K562 (cell line): ENCODE data around the gene IRGQ.

Experiments used
- ARID1B ChIP-seq: fragments of 450-650 bp; IDR thresholded peaks from 2 replicates; pipeline ENCODE4 v1.6.1; 2016; ENCODE audit warnings: antibody characterized with exemption, mild to moderate bottlenecking, inconsistent platforms
- CHD4 ChIP-seq: fragments of 200-600 bp; sonication (generic); IDR thresholded peaks from 3 replicates; pipeline ENCODE4 v1.6.1; 2012; ENCODE audit warnings: low read depth, mild to moderate bottlenecking, mixed read lengths, low read length, inconsistent platforms; ENCODE audit not compliant: insufficient read depth, insufficient replicate concordance, poor library complexity, severe bottlenecking
- NR2C2 ChIP-seq, 2 experiments: fragments of 200-800 bp in 1 of 2; sonication (Bioruptor generic) in 1 of 2; sonication (generic) in 1 of 2; formaldehyde crosslinking in 1 of 2; IDR thresholded peaks; 2 replicates each; pipeline versions ENCODE4 v1.6.1 to v1.8.0; 2016 to 2022; ENCODE audit warnings: mild to moderate bottlenecking in 1 of 2, missing compliant biosample characterization in 1 of 2, missing genetic modification characterization in 1 of 2, missing genetic modification reagents in 1 of 2
- NR4A1 ChIP-seq, 2 experiments: fragments of 250-450 bp in 1 of 2; fragments of 450-650 bp in 1 of 2; sonication (Bioruptor Pico) in 1 of 2; IDR thresholded peaks; 2 replicates each; pipeline versions ENCODE4 v1.4.0 to v1.6.1; 2016 to 2020; ENCODE audit warnings: mild to moderate bottlenecking in 2 of 2, missing compliant biosample characterization in 1 of 2, missing genetic modification characterization in 1 of 2, moderate library complexity in 1 of 2
- POLR2AphosphoS5 ChIP-seq: IDR thresholded peaks from 2 replicates; pipeline ENCODE4 v1.6.1; 2011; ENCODE audit warnings: mild to moderate bottlenecking, low read depth, low read length, moderate library complexity; ENCODE audit not compliant: control insufficient read depth, insufficient read depth
- RHOXF2B ChIP-seq: fragments of 250-450 bp; sonication (Bioruptor Pico); conservative IDR thresholded peaks from 2 replicates; pipeline ENCODE4 v1.5.1; 2021
- U2AF1 ChIP-seq: fragments of 200-400 bp; formaldehyde crosslinking; optimal IDR thresholded peaks from 2 replicates; pipeline ENCODE3; 2017; ENCODE audit warnings: mild to moderate bottlenecking, low read depth, low read length, moderate library complexity
- ZFP1 ChIP-seq: fragments of 450-650 bp; formaldehyde crosslinking; IDR thresholded peaks from 2 replicates; pipeline ENCODE4 v1.4.0; 2020; ENCODE audit warnings: mild to moderate bottlenecking, mixed read lengths
- ZNF133 ChIP-seq: fragments of 250-450 bp; sonication (Bioruptor Pico); IDR thresholded peaks from 2 replicates; pipeline ENCODE4 v1.4.0; 2020; ENCODE audit warnings: mild to moderate bottlenecking
- ZNF24 ChIP-seq: fragments of 450-650 bp; IDR thresholded peaks from 2 replicates; pipeline ENCODE4 v1.6.1; 2016
- ZNF280A ChIP-seq: fragments of 450-650 bp; IDR thresholded peaks from 2 replicates; pipeline ENCODE4 v1.6.1; 2018; ENCODE audit warnings: mild to moderate bottlenecking, low read depth; ENCODE audit not compliant: partially characterized antibody
- ZNF707 ChIP-seq: fragments of 250-450 bp; sonication (Bioruptor Pico); conservative IDR thresholded peaks from 2 replicates; pipeline ENCODE4 v1.8.0; 2022; ENCODE audit warnings: inconsistent platforms, mild to moderate bottlenecking, moderate library complexity
- ZNF766 ChIP-seq: fragments of 200-800 bp; sonication (Bioruptor generic); conservative IDR thresholded peaks from 2 replicates; pipeline ENCODE4 v1.6.1; 2016; ENCODE audit warnings: missing genetic modification characterization, missing compliant biosample characterization
- TF ChIP-seq, protein P1 (sequence below), 3 experiments: IDR thresholded peaks in 2 of 3; conservative IDR thresholded peaks in 1 of 3; 2 replicates each; pipeline ENCODE4 v1.5.1; 2011 to 2012; ENCODE audit warnings: low read length in 3 of 3, mild to moderate bottlenecking in 3 of 3, control low read depth in 2 of 3, improper control_type of control experiment in 1 of 3, inconsistent platforms in 1 of 3, low read depth in 1 of 3, mixed read lengths in 1 of 3, moderate library complexity in 1 of 3; ENCODE audit not compliant: insufficient read depth in 2 of 3

DNA sequence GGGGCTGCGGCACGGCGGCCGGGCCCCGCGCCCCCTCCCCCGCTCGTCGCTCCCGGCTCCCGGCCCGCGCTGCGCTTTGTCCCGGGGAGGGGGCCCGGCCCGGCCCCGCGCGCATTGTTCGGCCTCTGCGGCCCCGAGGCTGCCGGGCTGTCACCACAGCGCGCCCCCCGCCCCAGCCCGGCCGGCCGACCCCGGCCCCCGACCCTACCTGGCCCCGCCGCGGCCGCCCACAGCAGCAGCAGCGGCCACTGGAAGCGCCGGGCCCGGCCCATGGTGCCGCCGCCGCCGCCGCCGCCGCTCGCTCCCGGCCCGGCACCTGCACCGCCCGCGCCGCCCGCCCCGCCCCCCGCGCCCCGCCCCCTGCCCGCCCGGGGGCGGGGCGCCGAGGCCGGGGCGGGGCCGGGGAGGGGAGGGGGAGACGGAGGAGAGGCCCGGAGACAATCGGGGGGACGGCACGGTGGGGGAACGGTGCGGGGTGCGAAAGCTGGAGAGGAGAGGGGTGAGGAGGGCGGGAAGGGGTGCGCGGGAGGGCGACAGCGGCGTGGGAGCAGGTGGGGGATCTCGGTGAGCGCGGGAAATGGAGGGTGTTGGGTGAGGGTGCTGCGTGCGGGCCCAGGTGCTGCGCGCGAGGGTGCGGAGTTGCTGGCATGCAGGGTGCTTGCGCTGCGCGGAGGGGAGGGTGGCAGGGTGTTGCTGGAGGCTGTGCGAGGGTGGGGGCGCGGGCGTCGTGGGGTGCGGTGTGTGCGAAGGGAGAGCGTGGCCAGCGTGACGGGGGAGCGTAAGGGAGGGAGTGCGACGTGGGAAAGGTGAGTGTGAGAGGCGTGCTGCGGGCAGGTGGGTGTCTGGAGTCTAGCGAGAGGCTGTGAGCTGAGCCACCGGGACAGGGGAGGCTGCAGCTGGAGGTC is 43.8 kb upstream of the IRGQ start, which contains the start of gene CADM4:
- TF ChIP-seq RHOXF2B = no peak
- no peak for TF ChIP-seq ZNF280A
- TF ChIP-seq ZFP1 (CRISPR knock-in tag) = no peak
- TF ChIP-seq, protein P1, sequence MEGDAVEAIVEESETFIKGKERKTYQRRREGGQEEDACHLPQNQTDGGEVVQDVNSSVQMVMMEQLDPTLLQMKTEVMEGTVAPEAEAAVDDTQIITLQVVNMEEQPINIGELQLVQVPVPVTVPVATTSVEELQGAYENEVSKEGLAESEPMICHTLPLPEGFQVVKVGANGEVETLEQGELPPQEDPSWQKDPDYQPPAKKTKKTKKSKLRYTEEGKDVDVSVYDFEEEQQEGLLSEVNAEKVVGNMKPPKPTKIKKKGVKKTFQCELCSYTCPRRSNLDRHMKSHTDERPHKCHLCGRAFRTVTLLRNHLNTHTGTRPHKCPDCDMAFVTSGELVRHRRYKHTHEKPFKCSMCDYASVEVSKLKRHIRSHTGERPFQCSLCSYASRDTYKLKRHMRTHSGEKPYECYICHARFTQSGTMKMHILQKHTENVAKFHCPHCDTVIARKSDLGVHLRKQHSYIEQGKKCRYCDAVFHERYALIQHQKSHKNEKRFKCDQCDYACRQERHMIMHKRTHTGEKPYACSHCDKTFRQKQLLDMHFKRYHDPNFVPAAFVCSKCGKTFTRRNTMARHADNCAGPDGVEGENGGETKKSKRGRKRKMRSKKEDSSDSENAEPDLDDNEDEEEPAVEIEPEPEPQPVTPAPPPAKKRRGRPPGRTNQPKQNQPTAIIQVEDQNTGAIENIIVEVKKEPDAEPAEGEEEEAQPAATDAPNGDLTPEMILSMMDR (IDR thresholded peaks at IDR 0.05 in 2 of 3, conservative IDR thresholded peaks at IDR 0.05 in 1 of 3; ENCODE audit: insufficient read depth in 2 of 3, low read depth in 1 of 3, low read length in 3 of 3) = no peak
- no peak for TF ChIP-seq ARID1B
- TF ChIP-seq POLR2AphosphoS5 = no peak
- TF ChIP-seq ZNF766 = no peak
- no peak for TF ChIP-seq ZNF707 (CRISPR knock-in tag)
- TF ChIP-seq ZNF133 (CRISPR knock-in tag) = no peak
- 0 out of 2 replicates have a peak, but pooled peaks have one; percentile 17 for TF ChIP-seq NR2C2 (CRISPR knock-in tag; IDR thresholded peaks at IDR 0.05)
- no peak for TF ChIP-seq NR2C2 (tag; IDR thresholded peaks at IDR 0.05)
- no peak for TF ChIP-seq U2AF1
- TF ChIP-seq ZNF24 = no peak
- TF ChIP-seq NR4A1 (CRISPR knock-in tag; IDR thresholded peaks at IDR 0.05) = no peak
- no peak for TF ChIP-seq NR4A1 (tag; IDR thresholded peaks at IDR 0.05)
- TF ChIP-seq CHD4 = no peak
